Panc1 (cell line): ENCODE data around the gene FIS1. TPM values are rescaled to one million over a fixed set of nuclear protein-coding genes. Genes with fewer than 3 reads are reported as not detected.
"Not testable (repeated sequence)": the region's sequence is repeated elsewhere in the genome, so short reads cannot be mapped to it uniquely, and the experiment has no call there.

Source experiments
- ATAC-seq: fragments of 200-7000 bp; cut with Tn5 transposase; 2 replicates; pipeline ENCODE4 v1.9.1; 2020; ENCODE audit warnings: mild to moderate bottlenecking, moderate library complexity
- BruUV-seq: library from RNA; stranded (reverse); fragments of 400-500 nt; replicated peaks from 2 replicates; lab custom pipeline; 2021; lab: Mats Ljungman, UMichigan
- CTCF ChIA-PET: fragments of 300-600 bp; sonication (Branson Sonifier 250); formaldehyde crosslinking; loops from one replicate; lab custom pipeline; 2022; ENCODE audit warnings: antibody characterized with exemption; lab: Charles Lee
- POLR2A ChIA-PET: fragments of 300-600 bp; sonication (Branson Sonifier 250); formaldehyde crosslinking; loops from one replicate; lab custom pipeline; 2022; ENCODE audit warnings: antibody characterized with exemption; lab: Charles Lee
- DNase-seq: peaks from one replicate; pipeline ENCODE4 v3.0.0-alpha.2; 2010; ENCODE audit warnings: low read depth, low spot score
- H3K27ac ChIP-seq: 2 replicates; pipeline ENCODE4 v1.5.1; 2011; ENCODE audit warnings: mild to moderate bottlenecking, low read length, inconsistent platforms
- H3K27me3 ChIP-seq: fragments of 200-500 bp; sonication (Bioruptor generic); 2 replicates; pipeline ENCODE4 v1.6.0; 2014; ENCODE audit warnings: low read length, inconsistent platforms; ENCODE audit not compliant: control insufficient read depth, insufficient read depth
- H3K36me3 ChIP-seq: fragments of 200-500 bp; sonication (Bioruptor generic); 2 replicates; pipeline ENCODE4 v1.5.1; 2014; ENCODE audit warnings: inconsistent platforms, mild to moderate bottlenecking, low read length, moderate library complexity; ENCODE audit not compliant: control insufficient read depth, insufficient read depth
- H3K4me1 ChIP-seq: 2 replicates; pipeline ENCODE4 v1.5.1; 2011; ENCODE audit warnings: inconsistent platforms, mild to moderate bottlenecking, low read length, moderate library complexity; ENCODE audit not compliant: control insufficient read depth, insufficient read depth
- H3K4me3 ChIP-seq, 2 experiments: 2 replicates each; pipeline ENCODE4 v1.5.1; 2011 to 2012; ENCODE audit warnings: low read depth in 2 of 2, low read length in 2 of 2, mild to moderate bottlenecking in 2 of 2, inconsistent platforms in 1 of 2, moderate library complexity in 1 of 2
- H3K9me3 ChIP-seq: fragments of 200-500 bp; sonication (Bioruptor generic); 2 replicates; pipeline ENCODE4 v1.5.1; 2014; ENCODE audit warnings: low read depth, mild to moderate bottlenecking, inconsistent platforms, low read length, moderate library complexity; ENCODE audit not compliant: control insufficient read depth, insufficient read depth
- CTCF ChIP-seq: fragments of 450-650 bp; IDR thresholded peaks from 2 replicates; pipeline ENCODE4 v1.5.1; 2017; ENCODE audit warnings: mild to moderate bottlenecking
- POLR2AphosphoS5 ChIP-seq: IDR thresholded peaks from 2 replicates; pipeline ENCODE4 v1.6.1; 2012; ENCODE audit warnings: mild to moderate bottlenecking, low read depth, low read length, moderate library complexity
- REST ChIP-seq, 2 experiments: IDR thresholded peaks; 2 replicates each; pipeline ENCODE4 v1.6.1; 2011 to 2012; ENCODE audit warnings: low read depth in 2 of 2, control low read depth in 1 of 2, low read length in 1 of 2, mild to moderate bottlenecking in 1 of 2, moderate library complexity in 1 of 2; ENCODE audit not compliant: insufficient read depth in 1 of 2
- SIN3A ChIP-seq: IDR thresholded peaks from 2 replicates; pipeline ENCODE4 v1.6.1; 2012; ENCODE audit warnings: low read depth, mild to moderate bottlenecking, low read length, moderate library complexity, borderline replicate concordance; ENCODE audit not compliant: insufficient read depth
- TCF7L2 ChIP-seq: IDR thresholded peaks from 2 replicates; pipeline ENCODE4 v1.6.1; 2011; ENCODE audit warnings: mild to moderate bottlenecking, low read depth, low read length, inconsistent platforms
- in situ Hi-C: cut with HindIII; loops from 2 replicates; pipeline ENCODE4 v1.10.0; 2016; ENCODE audit warnings: low sequenced_read_pairs, low pct_unique_long_range_greater_than_20kb
- intact Hi-C: fragments of 100-400 bp; cut with micrococcal nuclease; formaldehyde crosslinking; loops from one replicate; pipeline ENCODE4 v1.10.0; 2022; ENCODE audit not compliant: unreplicated experiment
- total RNA-seq: library from RNA; stranded (reverse); gene quantifications from one replicate; pipeline ENCODE4 v1.2.1, GENCODE V29; 2021; ENCODE audit not compliant: unreplicated experiment

FIS1 gene
- total RNA-seq, 1 experiment from 2014 or later = 110 TPM

- ATAC-seq (0 out of 2 replicates have a peak, but pooled peaks have one; percentile 26), DNase-seq (no peak)
- peaks cover 5% of the 10 kb centered on the region; the same call in 1 of the 2 replicates for H3K4me1 ChIP-seq
- intact Hi-C loops (no loop called here), in situ Hi-C loops (no loop called here)
- no peaks in the 10 kb centered on the region for H3K36me3 ChIP-seq
- no TSS peak for BruUV-seq
- H3K27ac ChIP-seq = no peak overlapping the region
- TF ChIP-seq CTCF = no peak
- no peak for TF ChIP-seq POLR2AphosphoS5
- no peak for TF ChIP-seq REST (IDR thresholded peaks at IDR 0.05; ENCODE audit: insufficient read depth in 1 of 2, low read depth in 2 of 2, low read length in 1 of 2)
- TF ChIP-seq TCF7L2 = no peak
- no peak for TF ChIP-seq SIN3A
- CTCF ChIA-PET = no interaction called here
- POLR2A ChIA-PET = interaction anchor here (0.7 kb wide), 1 partner anchor 223 kb away, joined by 5 read pairs; no protein-coding TSS in a partner anchor
- H3K9me3 ChIP-seq = no peaks in the 10 kb centered on the region
- no peaks in the 10 kb centered on the region for H3K27me3 ChIP-seq
- H3K4me3 ChIP-seq = no peak overlapping the region
These were observed 44.4 kb downstream of the FIS1 start for GRCh38 chr7:101200504-101200861.

- H3K27ac ChIP-seq, CTCF ChIA-PET, ATAC-seq, BruUV-seq, H3K4me3 ChIP-seq, in situ Hi-C loops, DNase-seq, POLR2A ChIA-PET, H3K27me3 ChIP-seq, H3K4me1 ChIP-seq, intact Hi-C loops, H3K9me3 ChIP-seq, H3K36me3 ChIP-seq: not testable (repeated sequence)
These were observed 45.4 kb downstream of the FIS1 start for GRCh38 chr7:101199522-101199921.

- ATAC-seq = no peak
- BruUV-seq = no TSS peak
These were observed 46.4 kb downstream of the FIS1 start for GRCh38 chr7:101198476-101198875.

More at GRCh38 chr7:101198476-101198875, 46.4 kb downstream of the FIS1 start:
- Histone ChIP-seq H3K36me3 (no peaks in the 10 kb centered on the region), H3K4me1 (peaks cover 5% of the 10 kb centered on the region; the same call in 1 of the 2 replicates), H3K27ac (no peak overlapping the region), H3K27me3 (no peaks in the 10 kb centered on the region), H3K9me3 (no peaks in the 10 kb centered on the region), H3K4me3 (no peak overlapping the region)
- DNase-seq = no peak
- ChIA-PET CTCF (no interaction called here), POLR2A (no interaction called here)
- intact Hi-C loops (no loop called here), in situ Hi-C loops (no loop called here)
- TF ChIP-seq POLR2AphosphoS5 = no peak
- no peak for TF ChIP-seq TCF7L2
- TF ChIP-seq SIN3A = no peak
- no peak for TF ChIP-seq REST (IDR thresholded peaks at IDR 0.05; ENCODE audit: insufficient read depth in 1 of 2, low read depth in 2 of 2, low read length in 1 of 2)
- no peak for TF ChIP-seq CTCF
